Adrenal gland (tissue), 5 donors: ENCODE data around the gene ANKRD42.

Experiments used
- CTCF ChIP-seq, 6 experiments: fragments of 450-650 bp in 4 of 6; fragments of 200-600 bp in 2 of 6; sonication (generic) in 1 of 6; IDR thresholded peaks; 1 replicate in 5 of 6; 2 replicates in 1 of 6; pipeline versions ENCODE4 v1.5.1 to v1.8.0; 2016 to 2021; ENCODE audit warnings: antibody characterized with exemption in 6 of 6, mild to moderate bottlenecking in 2 of 6, moderate library complexity in 1 of 6
- POLR2A ChIP-seq, 2 donors: fragments of 450-650 bp; IDR thresholded peaks; one replicate each; pipeline ENCODE4 v1.6.1; 2017; ENCODE audit warnings: antibody characterized with exemption in 2 of 2, mild to moderate bottlenecking in 2 of 2, moderate library complexity in 1 of 2
- donor health status: DM: no; HTN: no; CAD: no.

- TF ChIP-seq CTCF (IDR thresholded peaks at IDR 0.05) (no peak), POLR2A (IDR thresholded peaks at IDR 0.05) (no peak)
Observed at GRCh38 chr11:83206221-83206620, 12.7 kb downstream of the ANKRD42 start.
